Spleen (tissue), 7 donors: ENCODE data around the gene NPIPA8.
"Not testable (repeated sequence)": the region's sequence is repeated elsewhere in the genome, so short reads cannot be mapped to it uniquely, and the experiment has no call there.

ENCODE experiments used
- CTCF ChIP-seq, 11 experiments: fragments of 200-600 bp in 7 of 11; fragments of 450-650 bp in 4 of 11; sonication (generic) in 4 of 11; IDR thresholded peaks in 8 of 11; conservative IDR thresholded peaks in 3 of 11; 1 replicate in 7 of 11; 2 replicates in 4 of 11; pipeline versions ENCODE4 v1.4.0 to v1.8.0; 2016 to 2021; ENCODE audit warnings: antibody characterized with exemption in 11 of 11, inconsistent platforms in 4 of 11, mild to moderate bottlenecking in 1 of 11
- POLR2A ChIP-seq, 3 donors: fragments of 450-650 bp; IDR thresholded peaks; one replicate each; pipeline ENCODE4 v1.5.1; 2017; ENCODE audit warnings: antibody characterized with exemption in 3 of 3, mild to moderate bottlenecking in 1 of 3
- donor health status: DM: no; HTN: no; CAD: no; lungs with moderate emphysema.
- donor health status: DM: no; HTN: no; CAD: no.
- donor health status: DM: no; HTN: no; CAD: no.

GRCh38 chr16:18303059-18303706 lies 33.4 kb downstream of the NPIPA8 start:
- TF ChIP-seq CTCF (IDR thresholded peaks at IDR 0.05 in 8 of 11, conservative IDR thresholded peaks at IDR 0.05 in 3 of 11); POLR2A (IDR thresholded peaks at IDR 0.05): not testable (repeated sequence)
